HEK293T (cell line): Measurements from ENCODE around the gene RAD51B.
"Not testable (repeated sequence)": the region's sequence is repeated elsewhere in the genome, so short reads cannot be mapped to it uniquely, and the experiment has no call there.

Experiments used
- FOXA1 ChIP-seq: fragments of 450-650 bp; IDR thresholded peaks from 2 replicates; pipeline ENCODE4 v1.6.1; 2016; ENCODE audit warnings: mild to moderate bottlenecking
- SUZ12 ChIP-seq: fragments of 450-650 bp; IDR thresholded peaks from 2 replicates; pipeline ENCODE4 v1.6.1; 2016; ENCODE audit warnings: mild to moderate bottlenecking
- TARDBP ChIP-seq: fragments of 450-650 bp; IDR thresholded peaks from 2 replicates; pipeline ENCODE4 v1.6.1; 2016

GRCh38 chr14:68428900-68429299 is 609.3 kb downstream of the RAD51B start:
- TF ChIP-seq SUZ12, TARDBP, FOXA1: not testable (repeated sequence)
